Testis (tissue), 3 donors: ENCODE data around the gene PARL. TPM values are rescaled to one million over a fixed set of nuclear protein-coding genes. Genes with fewer than 3 reads are reported as not detected.

Experiments
- DNase-seq: peaks from one replicate; pipeline ENCODE4 v3.0.0-alpha.2; 2019
- H3K27ac ChIP-seq, 2 donors: fragments of 200-600 bp; sonication (generic); one replicate each; pipeline ENCODE4 v1.5.1; 2019
- H3K27me3 ChIP-seq: fragments of 200-600 bp; sonication (generic); one replicate; pipeline ENCODE4 v1.5.1; 2019
- H3K36me3 ChIP-seq: fragments of 200-600 bp; sonication (generic); one replicate; pipeline ENCODE4 v1.5.1; 2017; ENCODE audit warnings: low read depth; ENCODE audit errors: missing control alignments
- H3K4me1 ChIP-seq: fragments of 200-600 bp; sonication (generic); one replicate; pipeline ENCODE4 v1.5.1; 2019
- H3K4me3 ChIP-seq, 2 donors: fragments of 200-600 bp; sonication (generic); one replicate each; pipeline ENCODE4 v1.5.1; 2017 to 2019
- H3K9me3 ChIP-seq: fragments of 200-600 bp; sonication (generic); one replicate; pipeline ENCODE4 v1.5.1; 2017
- CTCF ChIP-seq, 3 experiments: fragments of 450-650 bp in 2 of 3; fragments of 200-600 bp in 1 of 3; sonication (generic) in 1 of 3; IDR thresholded peaks; one replicate each; pipeline ENCODE4 v1.5.1; 2016 to 2019; ENCODE audit warnings: antibody characterized with exemption in 3 of 3, mild to moderate bottlenecking in 2 of 3, moderate library complexity in 1 of 3
- POLR2A ChIP-seq: fragments of 450-650 bp; IDR thresholded peaks from one replicate; pipeline ENCODE4 v1.6.1; 2017; ENCODE audit warnings: antibody characterized with exemption, mild to moderate bottlenecking, moderate library complexity
- WGBS, 2 donors: methylation state at CpG; one replicate each; pipeline ENCODE4 v1.1.5; 2018; 5-methylcytosine and 5-hydroxymethylcytosine counted together
- intact Hi-C: fragments of 100-400 bp; cut with DNase I; formaldehyde crosslinking; loops from one replicate; pipeline ENCODE4 v1.15.1; 2023; ENCODE audit warnings: low total_unique reads
- polyA plus RNA-seq: library from polyadenylated mRNA; stranded (reverse); fragments of 350-450 nt; fragmentation: Illumina TruSeq; extraction: RNeasy Lipid Tissue Mini Kit (QIAGEN cat#74804); gene quantifications from one replicate; pipeline ENCODE4 v1.2.3, GENCODE V29; 2014; ENCODE audit warnings: low read depth, low replicate concordance; ENCODE audit not compliant: insufficient read depth
- total RNA-seq, 2 donors: library from RNA; depleted of rRNA; stranded (reverse); fragments of >200 nt; gene quantifications; one replicate each; pipeline ENCODE4 v1.2.3, GENCODE V29; 2016

The PARL gene
- total and polyA plus RNA-seq, 3 donors from 2014 or later = 55.5 to 64.2 (median 57.6) TPM

GRCh38 chr3:183920416-183920815 is 35.7 kb upstream of the PARL start:
- WGBS, 2 donors = 86 to 91% methylated on average over 14 of the region's 14 CpGs
- Histone ChIP-seq H3K4me3 (no peak overlapping the region), H3K9me3 (no peaks in the 10 kb centered on the region), H3K27ac (no peak overlapping the region), H3K36me3 (no peaks in the 10 kb centered on the region), H3K27me3 (no peaks in the 10 kb centered on the region), H3K4me1 (no peaks in the 10 kb centered on the region)
- no peak for DNase-seq
- intact Hi-C loops = no loop called here
- TF ChIP-seq POLR2A = no peak
- no peak for TF ChIP-seq CTCF (IDR thresholded peaks at IDR 0.05)

- no peaks in the 10 kb centered on the region for H3K4me1 ChIP-seq
- intact Hi-C loops = no loop called here
- no peaks in the 10 kb centered on the region for H3K27me3 ChIP-seq
- no peaks in the 10 kb centered on the region for H3K36me3 ChIP-seq
- WGBS, 2 donors = 75 to 86% methylated on average over 2 of the region's 2 CpGs
- no peak overlapping the region for H3K27ac ChIP-seq
- DNase-seq = no peak
- H3K4me3 ChIP-seq = no peak overlapping the region
- TF ChIP-seq CTCF (IDR thresholded peaks at IDR 0.05) (no peak), POLR2A (no peak)
- H3K9me3 ChIP-seq = no peaks in the 10 kb centered on the region
These were observed 33.5 kb upstream of the PARL start for GRCh38 chr3:183918178-183918577.

GRCh38 chr3:183917776-183918175 is 33.1 kb upstream of the PARL start:
- H3K9me3 ChIP-seq = no peaks in the 10 kb centered on the region
- 77 to 89% methylated on average over 4 of the region's 4 CpGs for WGBS, 2 donors
- H3K36me3 ChIP-seq = no peaks in the 10 kb centered on the region
- no peaks in the 10 kb centered on the region for H3K27me3 ChIP-seq
- no peaks in the 10 kb centered on the region for H3K4me1 ChIP-seq
- TF ChIP-seq POLR2A = no peak
- TF ChIP-seq CTCF (IDR thresholded peaks at IDR 0.05) = no peak
- DNase-seq = no peak
- H3K27ac ChIP-seq = no peak overlapping the region
- intact Hi-C loops = no loop called here
- no peak overlapping the region for H3K4me3 ChIP-seq

- H3K27ac ChIP-seq = no peak overlapping the region
- WGBS, 2 donors = 87 to 91% methylated on average over 4 to 5 of the region's 5 CpGs
- DNase-seq = no peak
- intact Hi-C loops = no loop called here
- H3K9me3 ChIP-seq = no peaks in the 10 kb centered on the region
- H3K36me3 ChIP-seq = no peaks in the 10 kb centered on the region
- TF ChIP-seq POLR2A (no peak), CTCF (IDR thresholded peaks at IDR 0.05) (no peak)
- H3K27me3 ChIP-seq = no peaks in the 10 kb centered on the region
- H3K4me3 ChIP-seq = no peak overlapping the region
- H3K4me1 ChIP-seq = no peaks in the 10 kb centered on the region
These were observed 30.2 kb upstream of the PARL start for GRCh38 chr3:183914856-183915255.

GRCh38 chr3:183913580-183913920 is 28.9 kb upstream of the PARL start:
- Histone ChIP-seq H3K4me1 (no peaks in the 10 kb centered on the region), H3K27ac (peak overlapping the region in 1 of 2 donors; percentile 8), H3K4me3 (no peak overlapping the region), H3K36me3 (no peaks in the 10 kb centered on the region), H3K27me3 (no peaks in the 10 kb centered on the region), H3K9me3 (no peaks in the 10 kb centered on the region)
- TF ChIP-seq CTCF (IDR thresholded peaks at IDR 0.05) (no peak), POLR2A (no peak)
- WGBS, 2 donors = 69 to 76% methylated on average over 6 to 9 of the region's 9 CpGs
- intact Hi-C loops = no loop called here
- no peak for DNase-seq
